DOHH2 (cell line): Measurements from ENCODE around the gene TP63.

Source experiments
- CTCF ChIP-seq: fragments of 200-600 bp; sonication (generic); IDR thresholded peaks from one replicate; pipeline ENCODE4 v1.5.1; 2014; ENCODE audit warnings: antibody characterized with exemption, mild to moderate bottlenecking, low read depth, low read length; ENCODE audit not compliant: poor library complexity, severe bottlenecking
- EZH2phosphoT487 ChIP-seq: fragments of 200-600 bp; sonication (generic); IDR thresholded peaks from 2 replicates; pipeline ENCODE4 v1.6.1; 2017; ENCODE audit warnings: borderline replicate concordance, mild to moderate bottlenecking, antibody characterized with exemption, low read length, moderate library complexity, mixed read lengths

- no peak for TF ChIP-seq CTCF
- TF ChIP-seq EZH2phosphoT487: no peak
Measured at GRCh38 chr3:189734061-189734460, 102.9 kb downstream of the TP63 start.
